ENCODE measurements around the gene LIPG. TPM values are rescaled to one million over a fixed set of nuclear protein-coding genes. Genes with fewer than 3 reads are reported as not detected.
"Not testable (repeated sequence)": the region's sequence is repeated elsewhere in the genome, so short reads cannot be mapped to it uniquely, and the experiment has no call there.

Gene LIPG
- polyA plus RNA-seq, 3 donors, result 41.9 to 56.7 (median 48.1) TPM

DNA sequence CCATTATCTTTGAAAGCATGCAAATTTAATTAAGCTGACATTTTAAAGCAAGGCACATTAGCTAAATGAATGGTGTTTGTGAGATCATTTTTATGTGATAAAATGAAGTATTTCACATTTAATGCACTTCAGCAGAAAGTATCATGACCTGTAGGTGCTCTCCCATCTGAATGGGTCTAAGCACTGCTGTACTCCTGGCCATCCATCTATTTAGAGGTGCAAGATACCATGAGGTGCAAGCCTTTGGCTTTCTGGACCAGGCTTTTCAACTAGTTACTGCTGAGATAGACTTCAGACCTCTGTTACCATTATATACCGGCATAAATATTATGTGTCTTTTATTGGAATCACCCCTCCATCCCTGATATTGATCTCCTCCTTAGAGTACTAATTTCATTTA is 15.6 kb upstream of the LIPG start:
- no peak for DNase-seq (ENCODE audit: low read depth in 3 of 3, low spot score in 2 of 3)

DNA sequence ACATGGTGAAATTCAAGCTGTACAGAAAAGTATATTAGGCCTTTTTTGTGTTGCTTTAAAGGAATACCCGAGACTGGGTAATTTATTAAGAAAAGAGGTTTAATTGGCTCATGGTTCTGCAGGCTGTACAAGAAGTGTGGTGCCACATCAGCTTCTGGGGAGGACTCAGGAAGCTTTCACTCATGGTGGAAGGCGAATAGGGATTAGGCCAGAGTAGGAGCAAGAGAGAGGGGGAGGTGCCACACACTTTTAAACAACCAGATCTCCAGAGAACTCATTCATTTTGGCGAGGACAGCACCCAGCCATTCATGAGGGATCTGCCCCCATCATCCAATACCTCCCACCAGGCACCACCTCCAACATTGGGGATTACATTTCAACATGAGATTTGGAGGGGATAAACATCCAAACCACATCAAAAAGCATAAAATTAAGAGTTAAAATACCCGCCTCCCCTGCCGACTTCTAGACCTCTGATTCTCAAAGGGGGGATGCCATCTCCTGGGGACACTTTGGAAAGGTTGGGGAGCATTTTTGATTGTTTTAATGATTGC is 15.1 kb upstream of the LIPG start:
- DNase-seq (ENCODE audit: low read depth in 3 of 3, low spot score in 2 of 3), result no peak

DNA sequence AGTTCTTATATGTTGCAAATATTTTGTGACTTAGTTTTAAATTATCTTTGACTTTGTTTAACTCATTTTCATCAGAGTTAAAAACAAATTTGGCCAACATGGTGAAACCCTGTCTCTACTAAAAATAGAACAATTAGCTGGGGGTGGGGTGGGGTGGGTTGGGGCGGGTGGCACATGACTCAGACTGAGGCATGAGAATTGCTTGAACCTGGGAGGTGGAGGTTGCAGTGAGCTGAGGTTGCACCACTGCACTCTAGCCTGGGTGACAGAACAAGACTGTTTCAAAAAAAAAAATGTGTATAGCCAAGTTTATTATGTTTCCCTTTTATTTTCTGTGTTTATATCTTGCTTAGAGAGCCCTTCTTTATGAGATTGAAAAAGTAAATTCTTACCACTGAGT is 14.2 kb upstream of the LIPG start:
- no peak for DNase-seq (ENCODE audit: low read depth in 3 of 3, low spot score in 2 of 3)

DNA sequence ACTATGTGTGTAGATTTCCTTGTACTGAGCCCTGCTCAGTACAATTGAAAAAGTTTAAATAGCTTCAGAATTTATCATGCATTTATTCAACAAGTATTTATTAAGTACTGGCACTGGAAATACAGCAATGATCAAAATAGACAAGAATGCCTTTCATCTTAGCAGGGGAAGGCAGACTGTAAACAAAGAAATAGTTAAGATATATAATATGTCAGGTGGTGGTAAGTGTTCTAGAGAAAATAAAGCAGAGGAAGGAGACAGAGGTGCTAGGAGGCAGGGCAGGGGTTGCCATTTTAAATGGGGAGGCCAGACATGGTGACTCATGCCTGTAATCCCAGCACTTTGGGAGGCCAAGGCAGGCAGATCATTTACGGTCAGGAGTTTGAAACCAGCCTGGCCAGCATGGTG is 13.6 kb upstream of the LIPG start:
- DNase-seq (ENCODE audit: low read depth in 3 of 3, low spot score in 2 of 3), result no peak

DNA sequence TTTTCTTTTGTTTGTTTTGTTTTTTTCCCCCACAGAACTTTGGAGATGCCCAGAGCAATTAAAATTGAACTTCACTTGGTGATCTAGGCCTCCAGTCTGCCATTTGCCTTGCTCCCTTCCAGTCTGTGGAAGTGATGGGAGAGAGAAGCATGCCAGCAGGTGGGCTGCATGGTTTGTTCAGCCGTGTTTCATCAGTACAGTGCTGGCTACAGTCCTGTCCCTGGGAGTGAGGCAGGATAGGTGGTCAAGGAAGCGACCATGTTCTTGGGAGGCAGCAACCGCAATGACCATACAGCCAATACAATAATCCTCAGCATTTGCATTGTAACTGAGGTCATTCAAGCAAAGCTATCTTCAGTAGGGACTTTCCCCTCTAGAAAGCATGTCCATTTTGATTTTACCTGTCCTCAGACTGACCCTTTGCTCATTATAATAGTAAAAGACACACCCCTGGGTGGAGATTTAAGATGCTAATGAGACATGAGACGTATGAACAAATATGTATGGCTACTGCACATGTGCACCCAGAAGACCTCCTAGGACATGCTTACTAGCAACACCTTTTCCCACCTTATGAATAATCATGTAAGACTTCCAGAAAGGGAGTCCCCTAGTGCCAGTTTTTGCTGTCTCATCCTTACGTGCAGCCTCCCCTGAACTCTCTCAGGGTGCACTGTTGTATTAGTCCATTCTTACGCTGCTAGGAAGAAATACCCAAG is 11.1 kb upstream of the LIPG start:
- DNase-seq (ENCODE audit: low read depth in 3 of 3, low spot score in 2 of 3), result no peak

DNA sequence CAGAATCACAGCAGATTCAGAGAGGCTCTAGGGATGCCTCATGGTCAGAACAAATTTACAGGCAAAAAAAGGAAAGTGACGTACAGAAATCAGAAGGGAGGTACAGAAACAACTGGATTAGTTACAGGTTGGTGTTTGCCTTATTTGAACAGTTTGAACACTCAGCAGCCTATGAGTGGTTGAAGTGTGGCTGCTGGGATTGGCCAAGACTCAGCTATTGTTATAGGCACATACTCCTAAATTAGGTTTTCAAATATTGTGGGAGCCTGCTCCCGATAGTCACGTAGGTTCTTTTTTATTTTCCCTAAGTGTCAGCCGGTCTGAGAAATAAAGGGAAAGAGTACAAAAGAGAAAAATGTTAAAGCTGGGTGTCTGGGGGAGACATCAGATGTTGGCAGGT is 8.9 kb upstream of the LIPG start:
- DNase-seq (ENCODE audit: low read depth in 3 of 3, low spot score in 2 of 3), result no peak

DNA sequence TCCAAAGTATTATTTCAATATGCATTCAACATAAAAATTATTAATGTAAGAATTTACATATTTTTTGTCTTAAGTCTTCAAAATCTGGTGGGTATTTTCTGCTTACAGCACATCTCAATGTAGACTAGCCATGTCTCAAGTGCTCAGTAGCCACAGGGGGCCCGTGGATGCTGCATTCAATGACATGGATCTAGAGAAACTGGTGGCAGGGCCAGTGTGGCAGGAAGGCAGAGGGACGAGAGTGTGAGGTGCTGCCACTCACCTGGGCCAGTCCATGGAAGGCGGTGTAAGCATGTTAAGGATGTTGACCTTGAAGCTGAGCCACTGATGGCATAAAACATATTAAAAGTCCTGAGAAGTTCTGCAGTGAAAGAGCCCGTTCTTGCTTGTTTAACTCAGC is 6.2 kb upstream of the LIPG start:
- no peak for DNase-seq (ENCODE audit: low read depth in 3 of 3, low spot score in 2 of 3)

DNA sequence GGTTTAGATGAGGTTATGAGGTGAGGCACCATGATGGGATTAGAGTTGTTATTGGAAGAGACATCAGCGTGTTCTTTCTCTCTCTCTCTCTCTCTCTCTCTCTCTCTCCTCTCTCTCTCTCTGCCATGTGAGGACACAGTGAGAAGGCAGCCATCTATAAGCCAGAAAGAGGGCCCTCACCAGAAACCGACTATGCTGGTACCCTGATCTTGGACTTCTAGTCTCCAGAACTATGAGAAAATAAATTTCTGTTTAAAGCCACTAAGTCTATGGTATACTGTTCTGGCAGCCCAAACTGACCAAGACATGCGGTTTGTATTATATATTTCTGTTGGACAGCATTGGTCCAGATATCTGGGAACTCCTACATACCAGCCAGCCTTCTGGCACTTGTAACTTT is 3.5 kb upstream of the LIPG start:
- DNase-seq (ENCODE audit: low read depth in 3 of 3, low spot score in 2 of 3), result no peak

DNA sequence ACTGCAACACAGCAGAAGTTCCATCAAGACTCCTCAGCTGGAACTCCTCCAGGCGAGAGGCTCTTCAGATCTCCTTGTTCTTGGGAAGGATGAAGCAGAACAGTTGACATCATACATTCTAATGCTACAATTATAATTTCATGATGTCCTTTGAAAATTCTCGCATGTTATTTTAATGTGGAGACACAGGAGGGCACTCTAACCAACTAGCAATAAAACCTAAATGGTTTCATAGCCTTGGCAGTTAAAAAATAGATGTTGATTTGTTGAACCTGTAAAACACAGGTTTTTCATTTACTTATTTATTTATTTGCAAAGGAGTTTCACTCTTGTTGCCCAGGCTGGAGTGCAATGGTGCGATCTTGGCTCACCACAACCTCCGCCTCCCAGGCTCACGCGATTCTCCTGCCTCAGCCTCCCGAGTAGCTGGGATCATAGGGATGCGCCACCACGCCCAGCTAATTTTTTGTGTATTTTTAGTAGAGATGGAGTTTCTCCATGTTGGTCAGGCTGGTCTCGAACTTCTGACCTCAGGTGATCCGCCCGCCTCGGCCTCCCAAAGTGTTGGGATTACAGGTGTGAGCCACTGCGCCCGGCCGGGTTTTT is 2.4 kb upstream of the LIPG start:
- DNase-seq (ENCODE audit: low read depth in 3 of 3, low spot score in 2 of 3), result not testable (repeated sequence)

DNA sequence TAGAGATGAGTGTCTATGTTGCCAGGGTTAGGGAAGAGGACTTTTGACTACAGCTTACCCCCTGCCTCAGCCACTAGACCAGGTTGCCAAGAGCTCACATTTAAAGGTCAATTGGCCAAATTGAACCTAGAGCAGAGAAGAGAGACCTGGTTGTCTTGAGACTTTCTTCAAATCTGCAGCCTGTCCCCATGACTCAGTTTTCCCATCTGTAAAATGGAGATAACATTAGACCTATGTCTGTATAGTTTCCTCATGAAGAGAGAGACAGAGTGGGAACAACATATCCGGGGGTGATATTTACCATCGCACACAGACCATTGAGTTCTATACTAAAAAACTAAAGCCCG is 1.6 kb upstream of the LIPG start:
- no peak for DNase-seq (ENCODE audit: low read depth in 3 of 3, low spot score in 2 of 3)

DNA sequence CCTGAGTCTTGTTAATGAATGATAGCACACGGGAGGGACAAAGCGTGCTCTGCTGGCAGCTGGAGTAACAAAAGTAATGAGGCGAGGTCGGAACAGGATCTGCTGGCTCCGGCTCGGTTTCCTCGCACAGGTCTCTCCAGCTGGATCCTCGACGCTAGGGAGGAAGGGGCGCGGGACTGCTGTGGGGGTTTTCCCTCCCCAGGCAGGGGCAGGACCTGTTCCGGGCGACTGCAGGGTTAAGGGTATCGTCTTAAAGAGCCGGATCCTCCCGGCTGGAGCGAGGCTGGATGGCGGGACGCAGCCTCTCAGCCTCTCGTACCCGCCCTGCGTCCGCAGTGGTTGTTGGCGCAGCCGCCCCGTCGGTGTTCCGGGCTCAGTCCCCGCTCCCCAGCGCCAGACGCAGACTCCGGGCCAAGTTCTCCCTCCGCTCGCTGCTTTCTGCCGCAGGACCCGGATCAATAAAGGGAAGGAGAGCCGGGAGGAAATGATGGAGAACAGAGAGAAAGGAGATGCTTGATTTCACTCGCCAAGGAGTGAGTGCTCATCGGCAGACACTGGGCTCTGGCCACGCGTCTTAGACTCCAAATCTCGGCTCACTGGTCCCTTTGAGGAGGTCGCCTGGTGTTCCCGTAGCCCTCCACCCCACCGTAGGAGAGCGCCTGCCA is 1.1 kb upstream of the LIPG start:
- peak in 2 of 3 donors; percentile 56 to 68 for DNase-seq (ENCODE audit: low read depth in 3 of 3, low spot score in 2 of 3)

DNA sequence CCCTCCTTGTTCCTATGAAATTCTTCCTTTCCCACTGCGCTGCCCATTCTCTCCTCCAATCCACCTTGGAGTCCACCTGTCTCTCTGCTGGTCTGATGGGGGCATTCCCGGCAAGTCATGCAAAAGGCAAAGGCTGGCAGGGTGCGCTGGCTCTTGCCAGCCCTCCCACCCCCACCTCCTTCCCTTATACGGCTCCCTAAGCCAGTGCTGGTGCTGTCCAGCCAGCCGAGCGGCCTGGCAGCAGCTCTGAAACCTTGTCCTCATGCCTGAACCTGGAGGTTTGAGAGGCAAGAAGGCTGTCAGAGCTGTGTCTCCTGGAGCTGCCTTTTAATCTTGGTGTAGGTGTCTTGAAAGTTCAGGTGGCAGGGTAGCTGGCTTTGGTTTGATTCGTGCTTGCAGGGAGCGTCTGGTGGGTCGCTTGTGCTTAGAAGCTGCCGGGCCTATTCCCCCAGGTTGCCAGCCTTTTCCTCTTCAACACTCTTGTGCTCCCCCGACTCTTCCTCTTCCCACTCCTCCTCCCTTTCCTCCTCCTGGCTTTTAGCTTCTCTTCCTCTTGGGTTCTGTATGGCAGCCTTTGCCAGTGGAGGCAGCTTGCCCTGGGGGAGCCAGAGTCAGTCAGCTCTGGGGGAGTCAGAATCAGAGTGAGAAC is 748 bp downstream of the LIPG start:
- no peak for DNase-seq (ENCODE audit: low read depth in 3 of 3, low spot score in 2 of 3)

DNA sequence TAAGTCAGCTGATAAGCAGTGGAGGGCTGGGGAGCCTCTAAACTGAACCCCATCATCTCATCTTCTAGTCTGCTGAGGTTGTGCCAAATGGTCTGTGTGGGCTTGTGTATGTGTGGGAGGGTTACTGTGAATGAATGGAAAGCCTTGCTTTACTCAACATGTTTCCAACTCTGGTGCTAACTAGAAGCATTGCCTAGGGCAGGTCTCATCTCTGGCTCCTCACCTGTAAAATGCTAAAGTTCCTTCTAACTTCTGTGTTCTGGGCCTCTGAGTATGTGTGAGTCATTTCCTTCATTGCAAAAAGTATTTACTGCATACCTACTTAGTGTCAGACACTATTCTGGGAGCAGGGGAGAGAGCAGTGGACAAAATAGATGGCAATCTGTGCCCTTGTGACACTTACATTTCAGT is 1.3 kb downstream of the LIPG start:
- no peak for DNase-seq (ENCODE audit: low read depth in 3 of 3, low spot score in 2 of 3)

DNA sequence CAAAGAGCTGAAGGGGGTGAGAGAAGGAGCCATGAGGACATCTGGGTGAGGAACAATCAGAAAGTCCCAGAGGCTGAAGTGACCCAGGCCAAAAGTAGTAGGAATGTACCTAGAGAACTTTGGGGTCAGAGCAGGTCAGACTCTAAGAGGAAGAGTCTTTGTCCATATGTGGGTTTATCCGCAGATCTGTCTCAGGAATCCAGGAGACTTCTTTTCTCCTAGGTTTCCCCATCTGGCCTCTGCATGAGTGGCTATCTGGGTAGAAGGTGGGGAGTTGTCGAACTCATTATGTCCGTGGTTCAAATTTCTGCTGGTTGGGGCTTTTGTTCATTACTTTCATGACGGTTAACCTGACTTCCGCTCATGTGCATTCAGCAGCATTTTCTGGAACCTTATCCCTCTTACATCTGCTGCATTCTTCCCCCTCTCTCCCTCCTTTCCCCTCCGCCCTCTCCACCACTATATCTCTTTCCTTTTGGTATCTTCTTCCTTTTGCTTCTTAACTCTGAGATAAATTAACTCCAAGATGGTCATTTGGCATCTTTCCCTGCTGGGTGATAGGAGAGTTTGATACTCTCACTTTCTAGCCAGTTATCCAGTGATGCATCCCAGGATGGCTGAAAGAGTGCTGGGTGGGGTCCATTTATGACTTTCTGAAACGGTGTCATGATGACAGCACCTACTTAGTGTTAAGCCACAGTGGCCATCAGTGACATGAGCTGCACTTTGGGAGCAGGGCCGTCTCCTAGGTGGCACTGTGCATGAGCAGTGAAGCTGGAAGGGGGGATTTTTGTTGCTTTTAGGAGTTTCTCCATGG is 2.1 kb downstream of the LIPG start:
- no peak for DNase-seq (ENCODE audit: low read depth in 3 of 3, low spot score in 2 of 3)

DNA sequence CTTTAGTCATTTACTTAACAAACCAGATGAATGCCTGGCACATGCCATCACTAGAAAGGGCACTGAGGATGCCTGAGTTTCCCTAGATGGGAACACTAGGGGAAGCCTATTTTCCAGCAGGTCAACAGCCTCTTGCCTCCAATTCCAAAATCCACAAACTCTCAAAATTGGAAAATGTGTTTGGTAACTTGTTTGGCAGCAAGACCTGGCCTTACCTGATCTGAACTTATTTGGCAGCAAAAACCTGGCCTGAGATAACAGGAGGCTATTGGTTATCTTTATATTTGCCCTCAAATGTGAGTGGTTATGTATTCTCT is 2.6 kb downstream of the LIPG start:
- DNase-seq (ENCODE audit: low read depth in 3 of 3, low spot score in 2 of 3), result no peak

DNA sequence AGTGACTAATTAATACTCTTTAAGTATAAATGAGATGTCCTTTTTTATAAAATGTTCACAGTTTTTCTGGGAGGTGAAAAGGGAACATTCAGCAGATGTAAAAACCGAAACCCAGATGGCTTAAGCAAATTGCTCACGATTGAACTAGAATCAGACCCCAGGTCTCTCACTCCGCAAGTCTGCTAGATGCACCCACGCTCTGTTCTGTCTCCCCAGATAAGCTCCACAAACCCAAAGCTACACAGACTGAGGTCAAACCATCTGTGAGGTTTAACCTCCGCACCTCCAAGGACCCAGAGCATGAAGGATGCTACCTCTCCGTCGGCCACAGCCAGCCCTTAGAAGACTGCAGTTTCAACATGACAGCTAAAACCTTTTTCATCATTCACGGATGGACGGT is 3.2 kb downstream of the LIPG start:
- no peak for DNase-seq (ENCODE audit: low read depth in 3 of 3, low spot score in 2 of 3)

DNA sequence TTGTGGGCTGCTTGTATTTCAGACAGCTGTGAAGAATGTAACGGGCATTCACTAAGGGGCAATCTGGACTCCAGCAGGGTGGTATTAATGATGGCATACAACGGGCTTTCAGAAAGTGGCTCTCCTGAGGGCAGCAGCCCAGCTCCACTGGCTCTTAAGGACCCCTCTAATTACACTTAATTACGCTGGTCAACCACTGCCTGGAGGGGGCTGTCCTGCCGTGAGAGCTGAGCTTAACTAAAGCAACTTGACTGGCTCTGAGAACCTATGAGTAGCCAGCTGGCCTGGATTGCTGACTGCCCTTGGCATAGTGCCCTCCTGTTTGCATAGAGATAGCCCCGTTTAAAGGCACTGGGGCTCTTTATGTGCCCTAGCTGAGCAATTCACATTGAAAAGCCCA is 3.8 kb downstream of the LIPG start:
- DNase-seq (ENCODE audit: low read depth in 3 of 3, low spot score in 2 of 3), result no peak

DNA sequence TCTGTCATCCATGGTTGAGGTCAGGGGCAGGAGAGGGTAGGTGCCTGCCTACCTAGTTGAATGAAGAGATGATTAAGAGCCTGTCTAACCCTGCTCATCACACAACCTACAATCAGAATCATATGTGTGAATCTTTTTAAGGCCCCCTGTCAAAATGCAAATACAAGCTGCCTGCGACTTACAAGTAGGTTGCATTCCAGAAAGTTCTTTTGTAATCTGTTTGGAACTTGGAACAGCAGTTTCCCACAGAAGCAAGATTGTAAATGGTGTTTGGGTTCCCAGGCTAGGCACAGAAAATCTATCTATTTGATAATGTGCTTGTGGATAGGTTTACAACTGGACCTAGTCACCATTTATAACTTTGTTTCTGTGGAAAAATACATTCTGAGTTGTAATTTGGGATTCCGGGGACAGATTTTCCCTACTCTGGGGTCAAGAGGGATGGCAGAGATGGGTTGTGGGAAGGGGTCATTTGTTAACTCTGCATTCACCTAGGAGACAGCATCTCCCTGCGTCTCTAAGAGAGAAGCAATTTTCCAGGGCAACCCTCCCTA is 4.4 kb downstream of the LIPG start:
- no peak for DNase-seq (ENCODE audit: low read depth in 3 of 3, low spot score in 2 of 3)

DNA sequence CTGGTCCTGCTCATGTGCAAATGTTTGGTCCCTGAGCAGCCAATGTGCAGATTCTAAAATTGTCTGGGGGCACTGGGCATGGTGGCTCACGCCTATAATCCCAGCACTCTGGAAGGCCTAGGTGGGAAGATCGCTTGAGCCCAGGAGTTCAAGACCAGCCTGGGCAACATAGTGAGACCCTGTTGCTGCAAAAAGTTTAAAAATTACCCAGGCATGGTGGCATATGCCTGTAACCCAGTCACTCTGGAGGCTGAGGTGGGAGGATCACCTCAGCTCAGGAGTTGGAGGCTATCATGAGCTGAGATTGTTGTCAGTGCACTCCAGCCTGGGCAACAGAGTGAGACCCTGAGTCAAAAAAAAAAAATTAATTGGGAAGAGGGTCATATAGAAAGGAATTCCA is 5.1 kb downstream of the LIPG start:
- no peak for DNase-seq (ENCODE audit: low read depth in 3 of 3, low spot score in 2 of 3)

DNA sequence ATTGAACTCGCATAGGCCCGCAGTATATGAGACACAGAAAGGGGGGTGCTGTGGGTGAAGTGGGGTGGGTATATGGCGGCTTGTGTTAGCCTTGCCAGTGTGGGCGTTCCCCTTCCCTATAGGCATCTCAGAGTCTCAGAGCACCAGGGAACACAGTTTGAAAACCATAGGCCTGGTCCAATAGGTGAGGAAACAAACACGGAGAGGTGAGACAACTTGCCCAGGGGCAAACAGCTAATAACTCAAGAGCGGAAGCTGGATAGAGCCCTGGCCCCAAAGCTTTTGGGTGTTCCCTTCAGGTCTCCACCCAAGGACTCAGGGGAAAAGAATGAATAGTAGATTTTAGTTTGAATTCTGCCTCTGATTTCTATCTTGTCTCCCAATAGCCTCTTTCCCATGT is 7.9 kb downstream of the LIPG start:
- no peak for DNase-seq (ENCODE audit: low read depth in 3 of 3, low spot score in 2 of 3)

DNA sequence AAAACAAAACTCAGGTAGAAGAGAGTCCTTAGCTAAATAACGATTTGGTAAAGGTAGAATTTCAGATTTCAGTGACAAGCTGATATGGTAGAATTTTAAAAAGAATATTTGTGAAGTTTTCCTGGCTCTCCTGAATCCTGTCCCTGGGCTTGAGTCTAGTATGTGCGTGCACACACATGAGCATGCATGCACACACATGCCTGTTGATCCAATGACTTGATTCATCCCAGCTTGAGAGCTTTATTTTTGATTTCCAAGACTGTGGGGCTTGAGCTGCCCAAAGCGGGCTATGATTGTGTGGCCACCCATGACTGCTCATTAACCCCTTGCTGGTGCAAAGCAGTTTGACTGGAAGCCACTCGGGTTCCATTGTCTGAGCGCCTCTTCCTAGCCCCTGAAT is 9.0 kb downstream of the LIPG start:
- DNase-seq (ENCODE audit: low read depth in 3 of 3, low spot score in 2 of 3), result no peak

Measured in right renal cortex interstitium (tissue), 3 donors.